ENCODE measurements around the gene ZNF71. TPM values are rescaled to one million over a fixed set of nuclear protein-coding genes. Genes with fewer than 3 reads are reported as not detected.

The ZNF71 gene
- total RNA-seq, 1 donor from 2014 or later, result 30.5 TPM

GRCh38 chr19:56567274-56568120, 27.6 kb upstream of the ZNF71 start, which contains the start of gene ZNF470:
ZNF470 (plus strand) TSS chr19:56567468; CDS start chr19:56570312, 2,844 bp downstream.
- TF ChIP-seq CTCF (IDR thresholded peaks at IDR 0.05), result no peak
- intact Hi-C loops (cut with DNase I), result loop anchor here (1.0 to 10.0 kb wide), 4 partner anchors 28 to 163 kb away; partner anchors contain the start of genes ZFP28, ZNF471, ZNF583 and ZNF71
- Histone ChIP-seq H3K27me3 (no peaks in the 10 kb centered on the region), H3K27ac (peak within 1 kb of the TSS; percentile 76 to 80), H3K9me3 (peaks cover 53 to 83% of the 10 kb centered on the region in 2 donors), H3K4me3 (peak within 1 kb of the TSS; percentile 82 to 90), H3K4me1 (peaks cover 0 to 4% of the 10 kb centered on the region in 2 donors), H3K36me3 (peaks cover 35 to 39% of the 10 kb centered on the region in 2 donors)
- DNase-seq (ENCODE audit: low spot score in 2 of 2), result peak; percentile 82 to 97

GRCh38 chr19:56572589-56572988, 22.5 kb upstream of the ZNF71 start:
- intact Hi-C loops (cut with DNase I), result no loop called here
- Histone ChIP-seq H3K4me3 (no peak overlapping the region), H3K27me3 (no peaks in the 10 kb centered on the region), H3K4me1 (peaks cover 0 to 4% of the 10 kb centered on the region in 2 donors), H3K36me3 (peaks cover 79 to 90% of the 10 kb centered on the region in 2 donors), H3K27ac (no peak overlapping the region), H3K9me3 (peaks cover 77 to 95% of the 10 kb centered on the region in 2 donors)
- no peak for TF ChIP-seq CTCF (IDR thresholded peaks at IDR 0.05)
- DNase-seq (ENCODE audit: low spot score in 2 of 2), result no peak

- no peak for DNase-seq (ENCODE audit: low spot score in 2 of 2)
- Histone ChIP-seq H3K9me3 (peaks cover 90 to 100% of the 10 kb centered on the region in 2 donors), H3K4me1 (no peaks in the 10 kb centered on the region), H3K27me3 (no peaks in the 10 kb centered on the region), H3K36me3 (peaks cover 77 to 91% of the 10 kb centered on the region in 2 donors), H3K4me3 (no peak overlapping the region), H3K27ac (no peak overlapping the region)
- intact Hi-C loops (cut with DNase I), result no loop called here
- TF ChIP-seq CTCF (IDR thresholded peaks at IDR 0.05), result no peak
Measured at GRCh38 chr19:56573914-56574313, 21.2 kb upstream of the ZNF71 start.

- no peak overlapping the region for H3K27ac ChIP-seq
- DNase-seq (ENCODE audit: low spot score in 2 of 2), result no peak
- no peaks in the 10 kb centered on the region for H3K27me3 ChIP-seq
- peaks cover 98 to 100% of the 10 kb centered on the region in 2 donors for H3K9me3 ChIP-seq
- peaks cover 50 to 58% of the 10 kb centered on the region in 2 donors for H3K36me3 ChIP-seq
- no peak for TF ChIP-seq CTCF (IDR thresholded peaks at IDR 0.05)
- intact Hi-C loops (cut with DNase I), result no loop called here
- no peaks in the 10 kb centered on the region for H3K4me1 ChIP-seq
- H3K4me3 ChIP-seq, result no peak overlapping the region
Measured at GRCh38 chr19:56577719-56578602, 17.1 kb upstream of the ZNF71 start.

- Histone ChIP-seq H3K4me1 (no peaks in the 10 kb centered on the region), H3K9me3 (peaks cover 3 to 30% of the 10 kb centered on the region in 2 donors), H3K27ac (peak overlapping the region in 1 of 2 donors; percentile 75), H3K4me3 (peak overlapping the region; percentile 92 to 98), H3K27me3 (no peaks in the 10 kb centered on the region), H3K36me3 (peaks cover 0 to 10% of the 10 kb centered on the region in 2 donors)
- intact Hi-C loops (cut with DNase I), result loop anchor here (2.0 to 10.0 kb wide), 3 partner anchors 56 to 190 kb away; partner anchors contain the start of genes ZFP28, ZNF583 and ZNF835
- TF ChIP-seq CTCF (IDR thresholded peaks at IDR 0.05), result no peak
- DNase-seq (ENCODE audit: low spot score in 2 of 2), result no peak
Measured at GRCh38 chr19:56594446-56594782, 688 bp upstream of the ZNF71 start.
